Measurements from ENCODE around the gene USH2A.
A peak's percentile ranks its signal among the peaks of the same experiment; 100 is the strongest.

The USH2A gene, protein sequence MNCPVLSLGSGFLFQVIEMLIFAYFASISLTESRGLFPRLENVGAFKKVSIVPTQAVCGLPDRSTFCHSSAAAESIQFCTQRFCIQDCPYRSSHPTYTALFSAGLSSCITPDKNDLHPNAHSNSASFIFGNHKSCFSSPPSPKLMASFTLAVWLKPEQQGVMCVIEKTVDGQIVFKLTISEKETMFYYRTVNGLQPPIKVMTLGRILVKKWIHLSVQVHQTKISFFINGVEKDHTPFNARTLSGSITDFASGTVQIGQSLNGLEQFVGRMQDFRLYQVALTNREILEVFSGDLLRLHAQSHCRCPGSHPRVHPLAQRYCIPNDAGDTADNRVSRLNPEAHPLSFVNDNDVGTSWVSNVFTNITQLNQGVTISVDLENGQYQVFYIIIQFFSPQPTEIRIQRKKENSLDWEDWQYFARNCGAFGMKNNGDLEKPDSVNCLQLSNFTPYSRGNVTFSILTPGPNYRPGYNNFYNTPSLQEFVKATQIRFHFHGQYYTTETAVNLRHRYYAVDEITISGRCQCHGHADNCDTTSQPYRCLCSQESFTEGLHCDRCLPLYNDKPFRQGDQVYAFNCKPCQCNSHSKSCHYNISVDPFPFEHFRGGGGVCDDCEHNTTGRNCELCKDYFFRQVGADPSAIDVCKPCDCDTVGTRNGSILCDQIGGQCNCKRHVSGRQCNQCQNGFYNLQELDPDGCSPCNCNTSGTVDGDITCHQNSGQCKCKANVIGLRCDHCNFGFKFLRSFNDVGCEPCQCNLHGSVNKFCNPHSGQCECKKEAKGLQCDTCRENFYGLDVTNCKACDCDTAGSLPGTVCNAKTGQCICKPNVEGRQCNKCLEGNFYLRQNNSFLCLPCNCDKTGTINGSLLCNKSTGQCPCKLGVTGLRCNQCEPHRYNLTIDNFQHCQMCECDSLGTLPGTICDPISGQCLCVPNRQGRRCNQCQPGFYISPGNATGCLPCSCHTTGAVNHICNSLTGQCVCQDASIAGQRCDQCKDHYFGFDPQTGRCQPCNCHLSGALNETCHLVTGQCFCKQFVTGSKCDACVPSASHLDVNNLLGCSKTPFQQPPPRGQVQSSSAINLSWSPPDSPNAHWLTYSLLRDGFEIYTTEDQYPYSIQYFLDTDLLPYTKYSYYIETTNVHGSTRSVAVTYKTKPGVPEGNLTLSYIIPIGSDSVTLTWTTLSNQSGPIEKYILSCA (N-terminal part only)

GRCh38 chr1:216422821-216423520, at the start of gene USH2A:
USH2A (minus strand) TSS chr1:216423448; CDS start chr1:216422336, 1,112 bp downstream.
- DNase-seq: peak; percentile 89

DNA sequence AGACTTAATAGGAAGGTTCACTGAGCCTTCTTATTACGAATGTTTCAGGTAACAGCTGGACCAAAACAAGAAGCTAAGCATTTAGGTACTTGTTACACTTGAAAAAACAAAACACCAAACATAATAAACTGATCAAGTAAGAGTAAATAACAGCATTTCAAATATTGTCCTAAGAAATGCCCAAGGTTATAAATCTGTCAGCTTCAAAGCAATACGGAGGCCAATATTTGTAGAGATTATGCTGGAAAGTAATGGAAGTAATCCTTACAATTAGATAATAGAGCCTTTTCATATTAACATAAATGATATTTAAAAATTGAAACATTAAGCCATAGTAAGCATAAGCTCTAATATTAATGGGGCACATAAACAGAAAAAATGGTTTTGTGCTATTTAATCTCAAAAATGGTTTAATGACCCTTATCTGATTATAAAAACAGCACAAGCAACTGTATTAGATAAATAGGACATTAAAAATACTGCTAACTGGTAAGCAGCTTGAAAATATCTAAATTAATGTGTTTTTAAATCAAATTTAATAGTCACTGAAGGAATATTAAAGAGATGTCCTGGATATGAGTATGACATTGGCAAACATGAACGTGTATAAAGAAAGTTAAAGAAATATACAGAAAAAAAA, 43.0 kb upstream of the USH2A start:
- DNase-seq: no peak

GRCh38 chr1:216464489-216464888, 41.2 kb upstream of the USH2A start:
- no peak for DNase-seq

DNA sequence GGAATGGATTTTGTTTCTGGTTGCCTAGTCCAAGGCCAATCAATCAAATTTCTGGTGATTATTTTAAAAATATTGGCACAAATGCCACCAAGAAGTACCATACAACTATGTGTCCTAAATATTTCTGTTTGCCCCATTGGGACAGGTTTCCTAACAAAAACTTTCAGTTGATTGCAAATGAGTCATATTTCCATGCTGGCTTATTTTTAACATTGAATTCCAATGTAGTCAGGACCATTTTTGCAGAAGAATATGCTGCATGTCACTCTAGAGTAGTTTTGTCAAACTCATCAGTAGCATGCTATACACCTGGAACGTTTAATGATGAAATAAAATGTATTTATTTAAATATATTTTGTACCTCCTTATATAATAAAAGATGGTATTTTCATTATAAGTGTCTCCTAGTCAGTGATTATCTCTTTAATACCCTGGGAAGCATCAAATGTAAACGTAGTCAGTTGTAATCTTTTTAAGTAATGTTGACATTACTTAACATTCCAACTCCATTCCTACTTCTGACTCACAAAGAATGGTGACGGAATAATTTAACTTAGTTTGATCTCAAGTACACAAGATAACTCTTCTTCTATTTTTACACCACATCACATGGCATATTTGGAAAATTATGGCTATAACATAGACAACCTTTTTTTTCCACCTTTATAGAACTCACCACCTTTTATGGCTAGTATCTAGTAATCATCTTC, 39.0 kb upstream of the USH2A start:
- no peak for DNase-seq

- no peak for DNase-seq
Measured at GRCh38 chr1:216461466-216461865, 38.2 kb upstream of the USH2A start.

DNA sequence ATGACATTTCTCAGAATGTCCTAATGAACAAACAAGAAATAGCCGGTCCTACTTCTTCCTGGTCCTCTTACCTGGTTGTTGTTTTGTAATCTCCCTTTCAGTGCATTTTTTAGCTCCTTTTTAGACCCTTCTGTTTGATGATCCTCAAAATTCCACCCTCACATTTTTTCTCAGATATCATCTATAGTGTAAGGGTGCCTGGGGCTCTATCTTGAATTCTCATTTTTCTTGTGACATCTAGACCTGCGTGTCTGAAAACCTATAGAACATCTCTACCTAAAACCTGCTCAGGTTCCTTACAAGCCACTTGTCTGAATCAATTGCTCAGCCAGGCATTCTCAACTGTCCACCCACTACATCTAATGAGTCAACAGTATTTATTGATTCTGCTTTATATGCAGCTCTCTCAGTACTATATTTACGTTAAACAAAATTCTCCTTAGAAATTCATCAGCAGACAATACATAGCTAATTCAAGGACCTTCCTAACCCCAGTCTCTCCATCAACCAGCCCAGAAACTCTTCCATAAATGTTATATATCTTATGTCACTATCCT, 36.5 kb upstream of the USH2A start:
- DNase-seq: no peak

DNA sequence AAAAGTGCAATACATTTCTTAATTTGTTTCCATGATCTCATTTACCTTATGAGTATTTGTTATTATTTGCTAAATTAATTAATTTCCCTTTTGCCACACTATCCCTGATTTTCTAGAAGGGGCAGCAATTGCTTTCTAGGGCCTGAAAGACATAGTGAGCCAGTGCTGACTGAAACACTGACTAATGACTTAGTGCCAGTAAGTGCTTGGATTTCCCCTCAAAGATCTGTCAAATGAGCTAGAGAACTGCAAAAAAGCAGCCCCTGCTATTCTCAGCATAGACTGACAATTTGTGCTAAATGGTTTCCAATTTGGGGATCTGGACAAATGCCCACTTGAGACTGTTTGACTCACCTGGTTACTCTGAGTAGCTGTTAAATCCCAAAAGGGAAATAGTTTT, 35.6 kb upstream of the USH2A start:
- no peak for DNase-seq

DNA sequence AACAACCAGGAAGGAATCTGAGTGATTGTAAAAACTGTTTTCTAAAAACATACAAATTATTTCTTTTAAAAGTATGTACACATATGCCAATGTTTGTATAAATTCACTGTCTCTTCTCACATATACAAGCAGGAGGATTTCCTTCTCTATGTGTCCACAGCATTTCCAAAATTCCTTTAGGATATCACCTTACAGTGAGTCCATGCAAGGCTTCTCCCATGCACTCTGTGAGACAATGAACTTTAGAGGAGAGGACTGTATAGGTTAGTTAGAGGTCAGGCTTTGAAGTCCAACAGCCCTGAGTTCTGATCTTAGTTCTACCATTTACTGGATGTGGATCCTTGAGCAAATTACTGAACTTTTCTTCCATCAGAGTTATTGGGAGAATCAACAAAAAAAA, 34.1 kb upstream of the USH2A start:
- DNase-seq: no peak

GRCh38 chr1:216456682-216457081, 33.4 kb upstream of the USH2A start:
- no peak for DNase-seq

DNA sequence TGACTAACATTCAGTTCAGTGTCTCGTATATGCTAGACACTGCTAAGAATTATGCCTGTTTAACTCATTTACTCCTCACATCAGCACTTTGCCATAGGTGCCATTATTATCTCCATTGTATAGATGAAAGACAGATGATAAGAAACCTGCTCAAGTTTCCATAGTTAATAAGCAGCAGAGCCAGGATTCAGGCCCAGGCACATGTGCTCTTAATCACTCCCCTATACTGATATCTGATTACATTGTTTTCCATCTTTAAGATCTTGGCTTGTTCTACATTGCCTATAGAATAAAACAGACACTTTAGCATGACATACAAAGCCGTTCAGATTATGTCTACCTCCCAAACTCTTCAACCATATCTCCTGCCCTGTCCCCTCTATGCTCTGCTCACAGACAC, 30.5 kb upstream of the USH2A start:
- no peak for DNase-seq

DNA sequence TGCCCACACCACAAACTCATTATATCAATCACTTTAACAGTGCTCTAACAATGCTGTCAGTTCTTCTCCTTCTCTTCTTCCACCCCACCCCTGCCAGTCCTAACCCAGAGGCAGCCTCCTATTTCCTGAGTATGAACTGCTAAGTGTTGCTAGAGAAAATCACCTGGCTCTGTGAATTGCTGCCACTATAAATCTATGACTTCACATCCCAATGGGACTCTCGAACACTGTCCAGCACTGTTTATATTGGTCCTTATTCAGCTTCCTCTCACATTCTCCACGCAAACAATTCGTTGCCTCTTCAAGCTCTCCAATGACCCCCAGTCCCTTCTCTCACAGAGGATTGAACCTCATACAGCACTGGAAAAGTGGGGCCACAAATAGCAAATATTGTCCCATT, 27.0 kb upstream of the USH2A start:
- no peak for DNase-seq

DNA sequence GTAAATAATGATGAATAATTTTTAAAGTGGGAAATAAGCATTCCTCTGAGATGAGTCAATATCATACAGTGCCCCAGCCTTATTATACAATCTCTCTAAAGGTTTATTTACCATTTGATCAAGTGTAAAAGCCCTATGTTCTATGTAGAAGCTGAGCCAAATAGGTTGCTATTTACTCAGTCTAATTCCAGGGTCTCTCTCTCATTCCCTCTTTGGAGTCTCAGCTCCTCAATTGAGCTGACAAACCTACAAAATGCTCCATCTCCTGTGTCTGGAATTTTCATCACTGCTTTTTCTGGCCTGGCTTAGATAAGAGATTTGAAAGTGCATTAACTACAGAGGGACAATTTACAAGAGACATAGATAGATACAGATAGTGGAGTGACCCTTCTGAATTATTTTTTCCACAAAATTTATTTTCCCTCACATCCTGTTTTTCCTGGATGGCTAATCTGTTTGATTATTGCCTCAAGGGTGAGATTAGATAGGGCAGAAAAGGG, 24.8 kb upstream of the USH2A start:
- no peak for DNase-seq

GRCh38 chr1:216437603-216438002, 14.4 kb upstream of the USH2A start:
- no peak for DNase-seq

GRCh38 chr1:216434232-216434631, 11.0 kb upstream of the USH2A start:
- no peak for DNase-seq

DNA sequence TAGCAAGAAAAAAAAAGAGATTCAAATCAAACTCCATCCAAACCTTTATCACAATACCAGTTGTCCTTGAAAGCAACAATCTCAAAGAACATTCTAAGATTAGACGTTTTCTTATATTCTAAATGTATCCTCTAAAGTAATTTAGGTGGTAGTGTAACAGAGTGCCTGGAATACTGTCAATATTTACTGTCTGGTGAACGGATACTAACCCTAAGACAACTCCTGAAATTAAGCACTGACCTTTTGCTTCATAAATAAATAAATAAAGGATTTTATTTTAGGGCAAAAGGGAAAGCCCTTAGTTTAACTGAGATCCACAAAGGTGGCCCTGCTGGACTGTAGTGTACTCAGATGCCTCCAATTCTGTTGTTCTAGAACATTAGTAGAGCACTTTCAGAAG, 9.9 kb upstream of the USH2A start:
- DNase-seq: no peak

GRCh38 chr1:216430744-216431143, 7.5 kb upstream of the USH2A start:
- no peak for DNase-seq

GRCh38 chr1:216425577-216425976, 2.3 kb upstream of the USH2A start:
- DNase-seq: no peak

DNA sequence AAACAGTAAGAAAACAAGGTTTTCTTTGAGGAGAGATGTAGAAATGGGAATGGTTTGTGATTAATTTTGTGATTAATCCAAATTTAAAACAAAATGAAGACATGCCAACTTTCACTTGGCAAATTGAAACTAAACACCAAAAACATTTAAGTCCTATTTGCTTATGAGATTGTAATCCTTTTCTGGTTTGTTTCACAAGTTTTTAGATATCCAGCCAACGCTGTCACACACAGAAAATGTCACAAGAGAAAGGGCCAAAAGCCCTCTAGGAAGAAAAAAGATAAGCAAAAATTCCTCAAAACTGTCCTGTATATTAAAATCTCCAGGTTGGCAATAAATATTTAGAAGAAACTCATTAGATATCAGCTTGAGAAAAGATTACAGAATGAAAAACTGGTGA, 2.5 kb downstream of the USH2A start:
- DNase-seq: no peak

- DNase-seq: no peak
Measured at GRCh38 chr1:216420263-216420662, 3.0 kb downstream of the USH2A start.

DNA sequence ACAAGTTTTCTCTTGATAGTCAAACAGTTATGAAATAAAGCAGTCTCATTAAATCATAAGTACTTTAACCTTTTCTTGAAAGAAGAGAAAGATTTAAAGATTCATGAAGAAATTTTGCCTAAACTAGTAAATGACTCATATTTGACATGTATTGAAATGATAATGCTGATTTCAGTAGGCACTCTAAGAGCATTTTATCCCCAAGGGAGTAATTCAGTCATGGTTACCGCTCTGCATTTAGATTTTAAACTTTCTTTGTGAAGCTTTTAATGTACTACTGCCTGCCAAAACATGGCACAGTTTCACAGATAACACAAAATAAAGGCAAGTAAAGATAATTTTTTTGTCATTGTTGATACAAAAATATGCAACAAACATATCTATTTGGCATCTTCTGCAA, 6.8 kb downstream of the USH2A start:
- DNase-seq: no peak

DNA sequence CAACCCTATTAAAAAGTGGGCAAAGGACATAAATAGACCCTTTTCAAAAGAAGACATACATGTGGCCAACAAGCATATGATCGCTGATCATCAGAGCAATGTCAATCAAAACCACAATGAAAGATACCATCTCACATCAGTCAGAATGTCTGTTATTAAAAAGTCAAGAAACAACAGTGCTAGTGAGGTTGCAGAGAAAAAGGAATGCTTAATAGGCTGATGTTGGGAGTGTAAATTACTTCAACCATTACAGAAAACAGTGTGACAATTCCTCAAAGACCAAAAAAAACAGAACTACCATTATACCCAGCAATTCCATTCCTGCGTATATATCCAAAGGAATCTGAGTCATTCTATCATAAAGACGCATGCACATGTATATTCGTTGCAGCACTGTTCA, 13.2 kb downstream of the USH2A start:
- no peak for DNase-seq
